ENCODE data around the gene TRAPPC14. TPM values are rescaled to one million over a fixed set of nuclear protein-coding genes. Genes with fewer than 3 reads are reported as not detected.

TRAPPC14 gene
- total and polyA plus RNA-seq, 2 of the 13 experiments (the other 11 are each of a cell fraction or from before 2014, with no cell fraction given) = 4.7 to 9.6 TPM

DNA sequence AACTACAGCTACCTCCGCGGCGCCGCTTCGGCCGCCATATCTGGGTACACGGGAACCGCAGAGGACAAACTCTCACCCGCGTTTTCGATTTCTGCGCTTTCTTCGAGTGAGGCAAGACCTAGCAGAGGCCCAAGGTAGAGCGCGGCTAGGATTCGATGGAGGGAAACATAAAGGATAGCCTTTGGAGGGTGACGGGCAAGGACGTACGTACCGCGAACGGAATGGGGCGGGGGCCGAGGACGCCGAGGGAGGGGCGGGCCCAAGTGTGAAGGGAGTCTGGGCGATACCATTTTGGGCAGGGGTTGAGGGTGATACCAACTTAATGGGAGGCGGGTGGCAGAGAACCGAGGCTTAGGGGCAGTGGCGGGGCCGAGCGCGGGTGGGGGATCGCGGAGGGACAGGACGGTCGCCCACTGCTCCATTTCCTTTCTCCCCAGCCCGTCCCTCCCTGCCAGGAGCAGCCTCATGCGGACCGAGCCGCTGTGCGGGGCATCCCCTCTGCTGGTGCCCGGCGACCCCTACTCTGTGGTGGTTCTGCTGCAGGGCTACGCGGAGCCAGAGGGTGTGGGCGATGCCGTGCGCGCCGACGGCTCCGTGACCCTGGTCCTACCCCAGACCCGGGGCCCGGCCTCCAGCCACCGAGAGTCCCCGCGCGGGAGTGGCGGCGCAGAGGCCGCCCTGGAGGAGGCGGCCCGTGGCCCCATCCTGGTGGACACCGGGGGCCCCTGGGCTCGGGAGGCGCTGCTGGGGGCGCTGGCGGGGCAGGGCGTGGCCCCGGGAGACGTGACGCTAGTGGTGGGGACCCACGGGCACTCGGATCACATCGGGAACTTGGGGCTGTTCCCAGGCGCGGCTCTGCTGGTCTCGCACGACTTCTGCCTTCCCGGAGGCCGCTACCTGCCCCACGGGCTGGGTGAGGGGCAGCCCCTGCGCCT lies 31.3 kb downstream of the TRAPPC14 start, which contains the start of gene MBLAC1 (continued):
- TF ChIP-seq TBP (CRISPR knock-in tag; IDR thresholded peaks at IDR 0.05) (peak; percentile 42; the same call in 1 of the 2 replicates), MLLT10 (CRISPR knock-in tag; IDR thresholded peaks at IDR 0.05) (no peak), ZNF660 (CRISPR knock-in tag; IDR thresholded peaks at IDR 0.05; ENCODE audit: borderline replicate concordance, low read depth) (no peak), ZNF605 (CRISPR knock-in tag; IDR thresholded peaks at IDR 0.05) (no peak), ZNF674 (CRISPR knock-in tag; IDR thresholded peaks at IDR 0.05; ENCODE audit: low read depth) (0 out of 2 replicates have a peak, but pooled peaks have one; percentile 86), ELF3 (CRISPR knock-in tag; IDR thresholded peaks at IDR 0.05) (no peak), NPAS2 (CRISPR knock-in tag; IDR thresholded peaks at IDR 0.05; ENCODE audit: borderline replicate concordance) (no peak), ZBTB34 (CRISPR knock-in tag; IDR thresholded peaks at IDR 0.05) (no peak), POLR2G (IDR thresholded peaks at IDR 0.05; ENCODE audit: low read depth, low read length) (peak; percentile 84), ZBTB33 (CRISPR knock-in tag; IDR thresholded peaks at IDR 0.05) (no peak), RFXAP (CRISPR knock-in tag; IDR thresholded peaks at IDR 0.05; ENCODE audit: borderline replicate concordance) (peak; percentile 32; the same call in 1 of the 2 replicates), CBX1 (IDR thresholded peaks at IDR 0.05; ENCODE audit: low read depth) (no peak)
- TF ChIP-seq, protein P1, sequence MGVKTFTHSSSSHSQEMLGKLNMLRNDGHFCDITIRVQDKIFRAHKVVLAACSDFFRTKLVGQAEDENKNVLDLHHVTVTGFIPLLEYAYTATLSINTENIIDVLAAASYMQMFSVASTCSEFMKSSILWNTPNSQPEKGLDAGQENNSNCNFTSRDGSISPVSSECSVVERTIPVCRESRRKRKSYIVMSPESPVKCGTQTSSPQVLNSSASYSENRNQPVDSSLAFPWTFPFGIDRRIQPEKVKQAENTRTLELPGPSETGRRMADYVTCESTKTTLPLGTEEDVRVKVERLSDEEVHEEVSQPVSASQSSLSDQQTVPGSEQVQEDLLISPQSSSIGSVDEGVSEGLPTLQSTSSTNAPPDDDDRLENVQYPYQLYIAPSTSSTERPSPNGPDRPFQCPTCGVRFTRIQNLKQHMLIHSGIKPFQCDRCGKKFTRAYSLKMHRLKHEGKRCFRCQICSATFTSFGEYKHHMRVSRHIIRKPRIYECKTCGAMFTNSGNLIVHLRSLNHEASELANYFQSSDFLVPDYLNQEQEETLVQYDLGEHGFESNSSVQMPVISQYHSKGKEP (CRISPR knock-in tag; IDR thresholded peaks at IDR 0.05) = no peak
- TF ChIP-seq, protein P2, sequence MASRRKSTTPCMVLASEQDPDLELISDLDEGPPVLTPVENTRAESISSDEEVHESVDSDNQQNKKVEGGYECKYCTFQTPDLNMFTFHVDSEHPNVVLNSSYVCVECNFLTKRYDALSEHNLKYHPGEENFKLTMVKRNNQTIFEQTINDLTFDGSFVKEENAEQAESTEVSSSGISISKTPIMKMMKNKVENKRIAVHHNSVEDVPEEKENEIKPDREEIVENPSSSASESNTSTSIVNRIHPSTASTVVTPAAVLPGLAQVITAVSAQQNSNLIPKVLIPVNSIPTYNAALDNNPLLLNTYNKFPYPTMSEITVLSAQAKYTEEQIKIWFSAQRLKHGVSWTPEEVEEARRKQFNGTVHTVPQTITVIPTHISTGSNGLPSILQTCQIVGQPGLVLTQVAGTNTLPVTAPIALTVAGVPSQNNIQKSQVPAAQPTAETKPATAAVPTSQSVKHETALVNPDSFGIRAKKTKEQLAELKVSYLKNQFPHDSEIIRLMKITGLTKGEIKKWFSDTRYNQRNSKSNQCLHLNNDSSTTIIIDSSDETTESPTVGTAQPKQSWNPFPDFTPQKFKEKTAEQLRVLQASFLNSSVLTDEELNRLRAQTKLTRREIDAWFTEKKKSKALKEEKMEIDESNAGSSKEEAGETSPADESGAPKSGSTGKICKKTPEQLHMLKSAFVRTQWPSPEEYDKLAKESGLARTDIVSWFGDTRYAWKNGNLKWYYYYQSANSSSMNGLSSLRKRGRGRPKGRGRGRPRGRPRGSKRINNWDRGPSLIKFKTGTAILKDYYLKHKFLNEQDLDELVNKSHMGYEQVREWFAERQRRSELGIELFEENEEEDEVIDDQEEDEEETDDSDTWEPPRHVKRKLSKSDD (CRISPR knock-in tag; IDR thresholded peaks at IDR 0.05; ENCODE audit: low read depth) = no peak
- TF ChIP-seq, protein P3, sequence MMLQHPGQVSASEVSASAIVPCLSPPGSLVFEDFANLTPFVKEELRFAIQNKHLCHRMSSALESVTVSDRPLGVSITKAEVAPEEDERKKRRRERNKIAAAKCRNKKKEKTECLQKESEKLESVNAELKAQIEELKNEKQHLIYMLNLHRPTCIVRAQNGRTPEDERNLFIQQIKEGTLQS (CRISPR knock-in tag; IDR thresholded peaks at IDR 0.05) = no peak

All from HepG2 (cell line).